ENCODE measurements around the gene GAREM1. TPM values are rescaled to one million over a fixed set of nuclear protein-coding genes. Genes with fewer than 3 reads are reported as not detected.
A peak's percentile ranks its signal among the peaks of the same experiment; 100 is the strongest.

The GAREM1 gene
- total RNA-seq, 1 experiment from 2014 or later = 11.1 TPM

DNA sequence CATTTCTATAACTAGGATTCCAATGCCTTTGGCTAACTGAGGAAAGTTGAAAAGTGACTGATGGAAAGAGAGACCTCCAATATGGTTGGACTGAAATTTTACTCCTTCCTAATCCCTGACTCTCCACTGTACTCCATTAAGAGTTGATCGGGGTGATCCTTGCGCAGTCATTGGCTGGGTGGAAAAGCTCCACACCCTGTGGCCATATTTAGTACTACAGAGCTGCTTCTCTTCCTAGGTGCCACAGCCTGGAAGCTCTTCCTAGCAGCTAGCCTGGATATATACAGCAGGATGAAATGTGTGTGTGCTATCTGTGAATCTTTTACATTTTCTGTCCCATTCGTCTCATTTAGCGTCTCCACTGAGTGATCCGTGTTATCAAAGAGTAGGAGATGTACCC, 209.7 kb downstream of the GAREM1 start:
- DNase-seq (ENCODE audit: low read depth, low spot score) = no peak

DNA sequence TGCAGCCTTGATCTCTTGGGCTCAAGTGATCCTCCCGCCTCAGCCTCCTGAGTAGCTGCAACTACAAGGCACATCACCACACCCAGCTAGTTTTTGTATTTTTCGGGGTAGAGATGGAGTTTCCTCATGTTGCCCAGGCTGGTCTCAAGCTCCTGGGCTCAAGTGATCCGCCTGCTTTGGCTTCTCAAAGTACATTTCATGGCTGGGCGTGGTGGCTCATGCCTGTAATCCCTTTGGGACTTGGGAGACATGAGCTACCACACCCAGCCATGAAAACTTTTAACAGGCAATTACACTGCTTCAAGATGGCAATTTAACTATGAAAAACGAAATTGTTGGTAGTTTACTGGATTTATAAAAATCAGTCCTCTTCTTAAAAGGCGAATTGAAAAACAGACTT, 211.1 kb downstream of the GAREM1 start:
- H4K20me1 ChIP-seq (ENCODE audit: insufficient read depth) = no peaks in the 10 kb centered on the region
- ChIA-PET POLR2A (no interaction called here), CTCF (no interaction called here), RAD21 (ENCODE audit: low non-redundant PET in 1 of 2, low total read pairs in 2 of 2, uncharacterized antibody in 2 of 2, unreplicated experiment in 2 of 2) (no interaction called here)
- TF ChIP-seq EZH2phosphoT487 (IDR thresholded peaks at IDR 0.05; ENCODE audit: borderline replicate concordance) = no peak
- TF ChIP-seq RAD21 (IDR thresholded peaks at IDR 0.05; ENCODE audit: low read depth) = no peak
- TF ChIP-seq EGR1 (IDR thresholded peaks at IDR 0.05; ENCODE audit: low read depth) = no peak
- no peak for TF ChIP-seq ZNF274 (IDR thresholded peaks at IDR 0.05; ENCODE audit: low read depth, low read length)
- no peak overlapping the region for H3K4me2 ChIP-seq (ENCODE audit: low read length)
- H2AFZ ChIP-seq (ENCODE audit: low read depth, low read length, poor library complexity, severe bottlenecking) = no peak overlapping the region
- DNase-seq (ENCODE audit: low read depth, low spot score) (no peak), ATAC-seq (no peak)
- BruUV-seq (replicated peaks) = no TSS peak
- no peaks in the 10 kb centered on the region for H3K9me2 ChIP-seq (ENCODE audit: insufficient read depth)
- H3K27me3 ChIP-seq (ENCODE audit: insufficient read depth, low read length) = 0 out of 2 replicates have a peak, but pooled peaks cover 3% of the 10 kb centered on the region
- no peaks in the 10 kb centered on the region for H3K4me1 ChIP-seq (ENCODE audit: control insufficient read depth in 1 of 2, insufficient read depth in 2 of 2, low read length in 2 of 2)
- intact Hi-C loops (cut with micrococcal nuclease) = no loop called here
- no peak overlapping the region for H3K4me3 ChIP-seq (replicated peaks in 1 of 2; ENCODE audit: low read depth in 1 of 2, low read length in 2 of 2)
- H3K9me3 ChIP-seq (ENCODE audit: control insufficient read depth in 1 of 2, insufficient read depth in 1 of 2, low read depth in 1 of 2, low read length in 2 of 2) = no peaks in the 10 kb centered on the region
- H3K79me2 ChIP-seq (ENCODE audit: insufficient read depth, low read length) = no peaks in the 10 kb centered on the region
- no peak overlapping the region for H3K9ac ChIP-seq (ENCODE audit: low read length)
- no peak overlapping the region for H3K27ac ChIP-seq (ENCODE audit: low read depth, low read length)
- no peaks in the 10 kb centered on the region for H3K36me3 ChIP-seq (ENCODE audit: control insufficient read depth in 1 of 2, insufficient read depth in 2 of 2, low read length in 2 of 2)

More for the DNA sequence above, 209.7 kb downstream of the GAREM1 start:
- no peaks in the 10 kb centered on the region for H4K20me1 ChIP-seq (ENCODE audit: insufficient read depth)
- H3K4me1 ChIP-seq (ENCODE audit: control insufficient read depth in 1 of 2, insufficient read depth in 2 of 2, low read length in 2 of 2) = no peaks in the 10 kb centered on the region
- 0 out of 2 replicates have a peak, but pooled peaks cover 3% of the 10 kb centered on the region for H3K27me3 ChIP-seq (ENCODE audit: insufficient read depth, low read length)
- no TSS peak for BruUV-seq (replicated peaks)
- no peaks in the 10 kb centered on the region for H3K36me3 ChIP-seq (ENCODE audit: control insufficient read depth in 1 of 2, insufficient read depth in 2 of 2, low read length in 2 of 2)
- H3K4me3 ChIP-seq (replicated peaks in 1 of 2; ENCODE audit: low read depth in 1 of 2, low read length in 2 of 2) = no peak overlapping the region
- H2AFZ ChIP-seq (ENCODE audit: low read depth, low read length, poor library complexity, severe bottlenecking) = no peak overlapping the region
- peak; percentile 86 for ATAC-seq
- H3K4me2 ChIP-seq (ENCODE audit: low read length) = no peak overlapping the region
- no peaks in the 10 kb centered on the region for H3K79me2 ChIP-seq (ENCODE audit: insufficient read depth, low read length)
- H3K9ac ChIP-seq (ENCODE audit: low read length) = no peak overlapping the region
- RAD21 ChIA-PET (ENCODE audit: low non-redundant PET in 1 of 2, low total read pairs in 2 of 2, uncharacterized antibody in 2 of 2, unreplicated experiment in 2 of 2) = no interaction called here
- TF ChIP-seq ZFX (IDR thresholded peaks at IDR 0.05) = no peak
- TF ChIP-seq, protein P1, sequence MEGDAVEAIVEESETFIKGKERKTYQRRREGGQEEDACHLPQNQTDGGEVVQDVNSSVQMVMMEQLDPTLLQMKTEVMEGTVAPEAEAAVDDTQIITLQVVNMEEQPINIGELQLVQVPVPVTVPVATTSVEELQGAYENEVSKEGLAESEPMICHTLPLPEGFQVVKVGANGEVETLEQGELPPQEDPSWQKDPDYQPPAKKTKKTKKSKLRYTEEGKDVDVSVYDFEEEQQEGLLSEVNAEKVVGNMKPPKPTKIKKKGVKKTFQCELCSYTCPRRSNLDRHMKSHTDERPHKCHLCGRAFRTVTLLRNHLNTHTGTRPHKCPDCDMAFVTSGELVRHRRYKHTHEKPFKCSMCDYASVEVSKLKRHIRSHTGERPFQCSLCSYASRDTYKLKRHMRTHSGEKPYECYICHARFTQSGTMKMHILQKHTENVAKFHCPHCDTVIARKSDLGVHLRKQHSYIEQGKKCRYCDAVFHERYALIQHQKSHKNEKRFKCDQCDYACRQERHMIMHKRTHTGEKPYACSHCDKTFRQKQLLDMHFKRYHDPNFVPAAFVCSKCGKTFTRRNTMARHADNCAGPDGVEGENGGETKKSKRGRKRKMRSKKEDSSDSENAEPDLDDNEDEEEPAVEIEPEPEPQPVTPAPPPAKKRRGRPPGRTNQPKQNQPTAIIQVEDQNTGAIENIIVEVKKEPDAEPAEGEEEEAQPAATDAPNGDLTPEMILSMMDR (IDR thresholded peaks at IDR 0.05 in 2 of 3, conservative IDR thresholded peaks at IDR 0.05 in 1 of 3; ENCODE audit: borderline replicate concordance in 1 of 3, insufficient read depth in 1 of 3, low read depth in 2 of 3, low read length in 2 of 3) = peak in 1 of 3 experiments; percentile 31; a peak in 1 of 6 replicates
- POLR2A ChIA-PET = no interaction called here
- no peaks in the 10 kb centered on the region for H3K9me2 ChIP-seq (ENCODE audit: insufficient read depth)
- intact Hi-C loops (cut with micrococcal nuclease) = no loop called here
- no peaks in the 10 kb centered on the region for H3K9me3 ChIP-seq (ENCODE audit: control insufficient read depth in 1 of 2, insufficient read depth in 1 of 2, low read depth in 1 of 2, low read length in 2 of 2)
- CTCF ChIA-PET = interaction anchor here (1.0 to 2.8 kb wide), 3 partner anchors 11 to 103 kb away, joined by 3 to 15 read pairs (median 7); no protein-coding TSS in a partner anchor
- no peak overlapping the region for H3K27ac ChIP-seq (ENCODE audit: low read depth, low read length)

Measured in HCT116 (cell line).